Left hindlimb (tissue), 1 donor: Measurements from ENCODE around the gene AKNA.

ENCODE experiments used
- DNase-seq: peaks from one replicate; pipeline ENCODE4 v3.0.0-alpha.2; 2018

AKNA gene

DNA sequence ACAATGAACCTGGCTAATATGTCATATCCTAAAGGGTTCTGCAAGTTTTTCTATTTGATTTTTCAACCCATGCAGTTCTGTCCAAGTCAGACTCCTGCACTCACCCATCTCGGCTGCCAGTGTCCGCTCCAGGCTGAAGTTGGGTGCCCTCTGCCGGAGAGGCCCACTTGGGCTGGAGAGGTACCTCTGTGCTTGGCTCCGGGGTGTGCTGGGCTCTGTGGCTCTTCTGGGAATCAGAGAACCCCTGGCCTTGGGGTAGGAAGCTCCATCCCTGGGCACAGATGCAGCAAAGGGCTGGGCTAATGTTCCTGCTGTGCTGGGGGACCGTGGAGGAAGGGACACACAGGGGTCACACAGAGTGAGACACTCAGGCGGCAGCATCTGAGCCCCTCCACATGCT lies 32.0 kb downstream of the AKNA start:
- DNase-seq = no peak

DNA sequence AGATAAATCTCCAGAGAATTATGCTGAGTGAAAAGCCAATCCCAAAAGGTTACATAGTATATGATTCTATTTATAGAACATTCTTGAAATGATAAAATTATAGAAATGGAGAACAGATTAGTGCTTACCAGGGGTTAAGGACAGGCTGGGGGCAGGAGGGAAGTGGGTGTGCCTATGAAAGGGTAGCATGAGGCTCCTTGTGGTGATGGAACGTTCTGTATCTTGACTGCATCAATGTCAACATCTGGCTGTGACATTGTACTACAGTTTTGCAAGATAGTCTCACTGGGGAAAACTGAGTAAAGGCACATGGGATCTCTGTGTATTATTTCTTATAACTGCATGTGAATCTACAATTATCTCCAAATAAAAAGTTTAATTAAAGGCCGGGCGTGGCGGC lies 35.9 kb downstream of the AKNA start:
- DNase-seq = no peak

DNA sequence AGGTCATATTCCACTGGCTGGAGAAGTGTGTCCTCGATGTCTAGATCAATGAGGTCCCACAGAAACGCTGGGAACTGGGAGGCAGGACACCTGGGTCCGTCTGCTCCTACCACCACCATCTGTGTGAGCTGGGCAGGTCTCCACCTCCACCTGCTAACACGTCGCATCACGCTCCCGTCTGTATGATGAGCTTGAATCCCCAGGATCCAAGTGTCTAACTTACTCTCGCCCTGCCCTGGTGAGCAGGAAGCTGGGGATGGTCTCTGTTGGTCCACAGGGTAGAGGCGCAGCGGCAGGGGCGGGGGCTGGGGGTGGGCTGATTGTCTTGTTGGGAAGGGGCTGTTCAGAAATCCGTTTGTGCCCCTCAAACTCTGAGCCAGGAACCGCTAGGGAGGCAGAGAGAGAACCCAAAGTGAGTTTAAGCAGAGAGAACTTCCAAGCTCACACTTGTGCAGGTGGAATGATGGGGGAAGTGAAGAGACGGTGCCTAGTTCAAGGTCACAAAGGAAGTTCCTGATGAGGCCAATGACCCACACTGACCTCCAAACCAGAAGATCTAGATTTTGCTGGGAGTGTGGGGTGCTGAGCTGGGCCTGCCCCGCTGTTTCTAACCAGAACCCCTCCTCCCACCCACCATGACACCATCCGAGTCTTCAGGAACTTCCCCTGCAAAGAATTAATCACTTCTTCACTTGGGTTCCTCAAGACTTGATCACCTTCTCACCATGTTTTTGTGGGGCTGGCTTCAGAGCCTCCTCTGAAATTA lies 37.0 kb downstream of the AKNA start:
- no peak for DNase-seq

DNA sequence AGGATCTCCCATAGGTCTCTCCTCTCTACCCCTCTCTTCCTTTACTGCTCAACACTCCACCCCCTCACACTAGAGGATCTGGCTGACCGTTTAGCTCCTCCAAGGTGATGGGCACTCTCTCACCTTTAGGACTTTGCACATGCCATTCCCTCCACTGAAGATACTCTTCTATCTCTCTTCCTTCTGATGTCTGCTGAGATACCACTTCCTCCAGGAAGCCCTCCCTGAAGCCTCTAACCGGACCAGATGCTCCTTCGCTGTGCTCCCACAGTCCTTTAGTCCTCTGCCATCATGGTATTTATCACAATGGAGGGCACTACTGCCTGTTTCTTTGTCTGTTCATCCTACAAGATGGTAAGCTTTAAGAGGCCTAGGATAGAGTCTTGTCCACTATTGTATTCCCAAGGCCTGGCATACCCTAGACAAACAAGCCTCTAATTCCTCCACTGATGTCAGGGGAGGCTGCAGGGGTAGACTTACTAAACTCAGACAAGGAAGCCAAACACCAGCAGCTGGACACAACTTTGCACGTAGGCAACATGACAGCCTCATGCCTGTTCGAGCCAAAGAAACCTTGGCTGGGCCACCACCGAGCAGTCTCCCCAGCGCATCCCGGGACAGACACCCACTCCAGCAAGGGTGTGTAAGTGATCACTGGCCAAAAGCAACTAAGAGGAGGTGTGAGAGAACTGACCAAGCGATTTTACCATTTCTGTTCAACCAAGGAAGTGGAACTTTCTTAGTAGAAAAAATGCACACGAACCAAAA lies 37.9 kb downstream of the AKNA start:
- DNase-seq = no peak

GRCh38 chr9:114348906-114349482 lies 38.8 kb downstream of the AKNA start:
- DNase-seq = no peak

- no peak for DNase-seq
Measured at GRCh38 chr9:114348261-114348905, 39.4 kb downstream of the AKNA start.

DNA sequence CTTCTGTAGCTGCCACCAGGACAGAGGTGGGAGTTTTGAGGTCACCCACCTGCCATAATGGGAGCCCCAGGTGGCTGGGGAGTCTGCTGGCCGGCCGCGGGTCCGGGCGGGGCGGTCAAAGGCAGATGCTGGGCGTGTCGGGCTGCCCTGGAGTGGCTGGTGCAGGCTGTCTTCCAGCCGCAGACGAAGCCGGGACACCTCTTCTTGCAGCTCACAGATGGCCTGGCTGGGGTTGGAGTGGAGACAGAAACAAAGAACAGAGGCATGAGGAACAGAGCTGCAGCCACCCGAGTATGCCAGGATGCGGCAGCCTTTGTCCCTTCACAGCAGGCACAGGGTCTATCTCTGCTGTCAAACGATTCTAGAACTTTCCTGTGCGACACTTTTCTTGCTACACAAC lies 40.1 kb downstream of the AKNA start:
- no peak for DNase-seq

GRCh38 chr9:114346146-114346545 lies 41.6 kb downstream of the AKNA start:
- peak; percentile 8 for DNase-seq

GRCh38 chr9:114345493-114346065 lies 42.2 kb downstream of the AKNA start:
- DNase-seq = no peak

GRCh38 chr9:114344692-114345091 lies 43.1 kb downstream of the AKNA start:
- no peak for DNase-seq

GRCh38 chr9:114344188-114344566 lies 43.6 kb downstream of the AKNA start:
- no peak for DNase-seq

DNA sequence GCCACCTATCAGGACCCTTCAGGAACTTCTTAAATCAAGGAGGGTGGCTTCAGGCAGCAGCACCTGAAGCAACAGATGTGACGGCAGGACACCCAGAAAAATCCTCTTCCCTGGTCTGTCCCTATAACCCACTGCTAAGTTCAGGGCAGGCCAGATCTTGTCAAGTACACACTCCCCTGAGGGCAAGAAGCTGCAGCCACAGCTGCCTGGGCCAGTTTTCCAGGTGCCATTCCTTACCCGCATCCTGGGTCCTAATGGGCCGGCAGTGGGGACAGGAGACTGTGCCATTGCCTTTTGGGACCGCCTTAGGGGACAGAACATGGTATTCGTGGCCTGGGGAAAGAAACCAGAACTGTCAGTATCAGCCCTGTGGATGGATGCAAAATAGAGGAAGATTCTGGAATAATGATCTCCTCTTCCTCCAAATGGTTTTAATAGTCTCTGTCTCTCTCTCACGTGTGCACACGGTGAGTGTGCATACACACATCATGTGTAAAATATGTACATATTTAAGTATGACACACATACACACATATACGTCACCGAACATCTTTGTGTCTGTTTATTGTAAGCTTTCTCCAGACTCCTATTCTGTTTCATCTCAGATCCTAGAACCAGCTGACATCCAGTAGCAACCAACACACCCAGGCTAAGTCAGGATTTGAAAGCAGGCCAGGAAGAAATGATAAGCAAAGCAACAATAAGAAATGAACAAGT lies 44.2 kb downstream of the AKNA start:
- DNase-seq = no peak

DNA sequence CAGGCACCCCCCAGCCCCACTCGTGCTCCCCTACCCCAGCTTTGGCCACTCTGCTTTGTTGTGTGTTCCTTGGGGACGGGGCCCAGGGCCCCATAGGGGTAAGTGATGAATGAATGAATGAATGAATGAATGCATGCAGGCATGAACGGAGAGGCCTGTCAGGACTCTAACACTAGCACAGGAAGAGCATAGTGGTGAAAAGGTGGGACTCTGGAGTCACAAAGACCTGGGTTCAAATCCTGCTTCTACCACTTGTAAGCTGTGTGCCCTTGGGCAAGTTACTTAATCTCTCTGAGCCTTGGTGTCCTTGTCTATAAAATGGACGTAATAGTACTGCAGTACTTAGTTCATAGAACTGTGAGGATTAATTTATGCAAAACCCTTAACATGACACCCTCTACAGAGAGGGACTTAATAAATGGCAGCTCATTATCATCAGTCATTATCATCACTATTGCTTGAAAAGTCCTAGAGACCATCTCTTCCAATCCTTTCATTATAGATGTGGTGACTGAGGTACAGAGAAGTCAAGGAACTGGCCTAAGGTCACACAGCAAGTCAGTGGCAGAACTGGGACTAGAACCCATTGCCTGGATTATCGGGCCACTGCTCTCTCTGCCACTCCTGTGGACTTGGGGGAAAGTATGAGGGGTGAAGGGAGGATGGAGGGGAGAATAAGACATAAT lies 44.9 kb downstream of the AKNA start:
- no peak for DNase-seq

GRCh38 chr9:114341991-114342390 lies 45.8 kb downstream of the AKNA start:
- DNase-seq = no peak

GRCh38 chr9:114341152-114341830 lies 46.5 kb downstream of the AKNA start:
- no peak for DNase-seq

- no peak for DNase-seq
Measured at GRCh38 chr9:114339130-114339908, 48.5 kb downstream of the AKNA start.

DNA sequence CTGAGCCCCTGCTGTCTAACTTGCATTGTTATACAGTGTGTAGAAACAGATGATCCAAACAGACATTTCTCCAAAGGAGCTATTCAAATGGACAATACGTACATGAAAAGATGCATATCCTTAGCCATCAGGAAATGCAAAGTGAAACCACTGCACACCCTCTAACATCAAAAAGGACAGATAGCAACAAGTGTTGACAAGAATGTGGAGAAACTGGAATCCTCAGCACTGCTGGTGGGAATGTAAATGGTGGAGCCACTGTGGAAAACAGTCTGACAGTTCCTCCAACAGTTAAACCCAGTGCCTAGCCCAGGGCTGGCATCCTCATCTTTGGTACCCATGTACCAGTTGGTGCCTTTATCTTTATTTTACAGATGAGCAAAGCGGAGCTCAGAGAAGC lies 49.6 kb downstream of the AKNA start:
- DNase-seq = no peak

DNA sequence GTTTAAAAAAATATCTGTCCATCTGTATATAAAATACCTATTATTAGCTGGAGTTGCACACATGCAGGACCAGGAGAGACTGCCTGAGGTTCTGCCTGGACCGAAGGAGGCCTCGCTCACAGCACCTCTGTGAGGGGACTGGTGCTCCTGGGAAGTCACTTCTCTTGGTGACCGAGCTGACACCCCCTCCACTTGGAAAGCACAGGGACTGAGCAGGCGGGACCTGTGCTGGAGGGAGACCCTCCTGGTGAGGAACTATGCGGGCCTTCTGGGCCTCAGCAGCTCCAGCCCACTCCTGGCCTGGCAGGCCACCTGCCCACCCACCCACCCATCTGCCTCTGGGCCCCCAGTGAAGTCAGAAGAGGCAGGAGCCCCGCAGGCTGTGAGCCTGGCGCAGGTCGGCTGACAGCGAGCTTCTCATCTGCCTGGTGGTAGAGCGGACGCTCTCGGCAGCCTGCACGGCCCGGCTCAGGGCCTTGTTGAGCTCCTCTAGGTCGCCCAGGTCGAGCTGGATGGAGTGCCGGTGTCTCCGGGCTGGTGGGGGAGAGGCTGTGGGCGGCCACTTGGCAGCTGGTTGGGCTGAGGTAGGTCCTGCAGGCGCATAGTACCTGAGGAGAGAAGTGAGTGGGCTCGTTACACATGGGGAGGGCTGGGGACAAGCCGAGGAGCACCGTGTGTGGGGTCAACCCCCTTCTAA lies 50.9 kb downstream of the AKNA start:
- DNase-seq = no peak

- DNase-seq = no peak
Measured at GRCh38 chr9:114336157-114336556, 51.6 kb downstream of the AKNA start.

GRCh38 chr9:114335745-114336144 lies 52.0 kb downstream of the AKNA start:
- no peak for DNase-seq
